HUES48 (cell line): ENCODE measurements around the gene ZSWIM3.
"Not testable (repeated sequence)": the region's sequence is repeated elsewhere in the genome, so short reads cannot be mapped to it uniquely, and the experiment has no call there.

Experiments
- H3K27ac ChIP-seq: one replicate; pipeline ENCODE4 v1.7.0; 2013; ENCODE audit warnings: low read depth, low read length, inconsistent platforms
- H3K27me3 ChIP-seq: 2 replicates; pipeline ENCODE4 v1.6.1; 2013; ENCODE audit warnings: mild to moderate bottlenecking, low read length; ENCODE audit not compliant: control insufficient read depth, insufficient read depth
- H3K36me3 ChIP-seq: 2 replicates; pipeline ENCODE4 v1.6.1; 2013; ENCODE audit warnings: low read length; ENCODE audit not compliant: control insufficient read depth, insufficient read depth
- H3K4me1 ChIP-seq: 2 replicates; pipeline ENCODE4 v1.6.1; 2013; ENCODE audit warnings: mild to moderate bottlenecking, low read length; ENCODE audit not compliant: control insufficient read depth, insufficient read depth
- H3K4me3 ChIP-seq: 2 replicates; pipeline ENCODE4 v1.5.1; 2013; ENCODE audit warnings: mild to moderate bottlenecking, low read depth, low read length
- H3K9ac ChIP-seq: 2 replicates; pipeline ENCODE4 v1.6.1; 2013; ENCODE audit warnings: mild to moderate bottlenecking, low read depth, low read length, moderate library complexity
- H3K9me3 ChIP-seq: 2 replicates; pipeline ENCODE4 v1.6.1; 2013; ENCODE audit warnings: low read length; ENCODE audit not compliant: control insufficient read depth, insufficient read depth

ZSWIM3 gene

DNA sequence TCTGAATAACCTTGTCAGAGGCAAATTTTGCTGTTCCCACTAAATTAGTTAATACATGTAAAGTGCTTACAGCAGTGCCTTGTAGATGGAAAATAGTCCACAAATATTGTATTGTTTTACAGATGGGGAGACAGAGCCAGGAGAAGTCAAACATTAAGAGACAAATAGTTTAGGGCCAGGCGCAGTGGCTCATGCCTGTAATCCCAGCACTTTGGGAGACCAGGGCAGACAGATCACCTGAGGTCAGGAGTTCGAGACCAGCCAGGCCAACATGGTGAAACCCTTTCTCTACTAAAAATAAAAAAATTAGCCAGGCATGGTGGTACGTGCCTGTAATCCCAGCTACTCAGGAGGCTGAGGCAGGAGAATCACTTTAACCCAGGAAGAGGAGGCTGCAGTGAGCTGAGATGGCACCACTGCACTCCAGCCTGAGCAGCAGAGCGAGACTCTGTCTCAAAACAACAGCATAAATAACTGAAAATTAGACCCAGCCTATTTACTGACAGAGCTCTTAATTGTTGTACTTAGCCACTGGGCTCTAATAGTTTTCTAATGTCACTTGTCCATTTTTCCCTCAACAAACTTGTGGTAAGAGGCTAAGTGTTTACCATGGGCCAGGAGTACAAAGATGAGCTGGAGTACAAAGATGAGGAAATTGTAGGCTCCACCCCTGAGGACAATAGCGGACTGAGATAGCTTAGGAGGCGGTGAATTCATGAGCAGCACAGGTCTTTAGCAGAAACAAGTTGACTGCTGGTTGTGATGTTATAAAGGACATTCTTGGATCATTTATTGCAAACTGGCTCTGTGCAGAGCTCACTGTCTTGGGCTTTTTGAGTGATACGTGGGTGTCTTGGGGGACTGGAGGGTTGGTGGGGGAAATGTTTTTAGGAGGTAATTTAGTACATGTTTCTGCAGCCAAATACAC, 6.4 kb downstream of the ZSWIM3 start:
- peaks cover 11% of the 10 kb centered on the region; the same call in 1 of the 2 replicates for H3K4me1 ChIP-seq
- no peak overlapping the region for H3K4me3 ChIP-seq
- no peaks in the 10 kb centered on the region for H3K27me3 ChIP-seq
- H3K36me3 ChIP-seq: no peaks in the 10 kb centered on the region
- no peaks in the 10 kb centered on the region for H3K9me3 ChIP-seq
- H3K27ac ChIP-seq: no peak overlapping the region
- H3K9ac ChIP-seq: no peak overlapping the region

DNA sequence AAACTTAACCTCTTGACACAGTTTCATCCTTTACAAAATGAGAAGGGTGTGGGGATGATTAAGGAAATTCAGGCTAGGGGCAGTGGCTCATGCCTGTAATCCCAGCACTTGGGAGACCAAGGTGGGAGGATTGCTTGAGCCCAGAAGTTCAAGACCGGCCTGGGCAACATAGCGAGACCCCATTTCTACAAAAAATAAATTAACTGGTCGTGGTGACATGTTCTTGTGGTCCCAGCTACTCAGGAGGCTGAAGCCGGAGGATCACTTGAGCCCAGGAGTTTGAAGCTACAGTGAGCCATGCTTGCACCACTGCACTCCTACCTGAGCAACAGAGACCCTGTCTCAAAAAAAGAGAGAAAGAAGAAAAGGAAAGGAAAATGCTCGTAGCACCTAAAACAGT, 9.0 kb downstream of the ZSWIM3 start:
- H3K9me3 ChIP-seq: no peaks in the 10 kb centered on the region
- H3K27me3 ChIP-seq: no peaks in the 10 kb centered on the region
- no peak overlapping the region for H3K9ac ChIP-seq
- H3K36me3 ChIP-seq: no peaks in the 10 kb centered on the region
- H3K4me3 ChIP-seq: no peak overlapping the region
- no peaks in the 10 kb centered on the region for H3K4me1 ChIP-seq
- H3K27ac ChIP-seq: no peak overlapping the region

DNA sequence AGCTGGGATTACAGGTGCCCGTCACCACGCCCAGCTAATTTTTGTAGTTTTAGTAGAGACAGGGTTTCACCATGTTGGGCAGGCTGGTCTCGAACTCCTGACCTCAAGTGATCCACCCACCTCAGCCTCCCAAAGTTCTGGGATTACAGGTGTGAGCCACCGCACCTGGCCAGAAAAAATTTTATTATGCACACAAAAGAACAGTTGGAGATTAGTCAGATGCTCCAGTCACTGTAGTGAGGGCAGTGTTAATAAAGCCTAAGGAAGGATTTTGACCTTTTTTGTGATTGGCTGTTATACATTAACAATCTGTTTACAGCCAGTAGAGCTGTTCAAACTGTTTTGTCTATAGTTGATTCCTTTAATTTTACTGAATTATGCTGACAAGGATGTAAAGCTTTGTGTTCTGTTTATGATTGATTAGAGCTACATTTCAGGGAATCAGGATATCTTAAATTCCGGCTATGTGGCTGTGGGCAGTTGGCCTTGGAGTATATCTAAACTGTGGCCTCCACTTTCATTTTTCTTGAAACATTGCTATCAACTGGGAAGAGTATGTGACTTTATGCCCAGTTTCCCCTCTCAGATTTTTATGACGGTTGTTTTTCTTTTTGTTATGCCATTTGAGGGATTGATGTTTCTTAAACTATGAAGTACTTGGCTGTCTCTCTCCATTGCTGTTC, 9.9 kb downstream of the ZSWIM3 start:
- H3K9me3 ChIP-seq: no peaks in the 10 kb centered on the region
- no peaks in the 10 kb centered on the region for H3K4me1 ChIP-seq
- no peaks in the 10 kb centered on the region for H3K36me3 ChIP-seq
- no peak overlapping the region for H3K4me3 ChIP-seq
- H3K9ac ChIP-seq: no peak overlapping the region
- H3K27ac ChIP-seq: no peak overlapping the region
- H3K27me3 ChIP-seq: no peaks in the 10 kb centered on the region

DNA sequence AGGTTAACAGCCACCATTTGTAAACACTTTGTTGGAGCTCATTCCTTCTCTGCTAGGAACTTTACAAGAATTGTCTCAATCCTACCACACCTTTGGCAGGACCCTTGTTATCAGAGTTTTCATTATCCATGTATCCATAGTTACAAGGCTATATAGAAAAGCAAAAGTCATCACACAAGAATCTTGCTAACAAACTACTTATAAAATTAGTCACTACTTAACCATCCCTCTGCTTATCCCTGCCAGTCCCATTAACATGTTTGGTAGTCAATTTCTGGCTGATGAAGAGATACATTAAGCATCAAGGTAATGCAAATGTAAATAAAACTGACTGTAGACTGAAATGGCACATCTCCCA, 10.4 kb downstream of the ZSWIM3 start:
- Histone ChIP-seq H3K27ac (no peak overlapping the region), H3K9me3 (no peaks in the 10 kb centered on the region), H3K4me3 (no peak overlapping the region), H3K9ac (no peak overlapping the region), H3K36me3 (no peaks in the 10 kb centered on the region), H3K27me3 (no peaks in the 10 kb centered on the region), H3K4me1 (no peaks in the 10 kb centered on the region)

DNA sequence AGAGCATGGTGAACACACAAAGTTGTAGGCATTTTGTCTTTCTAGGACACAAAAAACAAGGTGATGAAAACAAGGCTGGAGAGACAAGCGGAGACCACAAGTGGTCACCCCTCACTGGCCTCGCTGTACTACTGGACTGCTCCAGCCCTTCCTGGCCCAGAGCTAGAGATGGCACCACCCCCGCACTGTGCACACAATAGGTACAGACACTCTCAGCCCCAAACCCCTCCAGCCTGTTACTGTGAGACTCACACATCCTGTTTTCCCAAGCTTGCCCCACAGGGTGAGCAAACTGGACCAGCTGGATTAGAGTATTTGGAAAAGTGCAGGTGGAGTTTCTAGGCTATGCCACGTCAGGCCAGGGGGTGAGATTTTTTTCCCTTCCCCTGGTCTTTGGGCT, 15.2 kb downstream of the ZSWIM3 start:
- no peak overlapping the region for H3K27ac ChIP-seq
- no peaks in the 10 kb centered on the region for H3K27me3 ChIP-seq
- no peaks in the 10 kb centered on the region for H3K4me1 ChIP-seq
- peaks cover 11% of the 10 kb centered on the region for H3K36me3 ChIP-seq
- H3K9ac ChIP-seq: no peak overlapping the region
- H3K9me3 ChIP-seq: no peaks in the 10 kb centered on the region
- H3K4me3 ChIP-seq: no peak overlapping the region

DNA sequence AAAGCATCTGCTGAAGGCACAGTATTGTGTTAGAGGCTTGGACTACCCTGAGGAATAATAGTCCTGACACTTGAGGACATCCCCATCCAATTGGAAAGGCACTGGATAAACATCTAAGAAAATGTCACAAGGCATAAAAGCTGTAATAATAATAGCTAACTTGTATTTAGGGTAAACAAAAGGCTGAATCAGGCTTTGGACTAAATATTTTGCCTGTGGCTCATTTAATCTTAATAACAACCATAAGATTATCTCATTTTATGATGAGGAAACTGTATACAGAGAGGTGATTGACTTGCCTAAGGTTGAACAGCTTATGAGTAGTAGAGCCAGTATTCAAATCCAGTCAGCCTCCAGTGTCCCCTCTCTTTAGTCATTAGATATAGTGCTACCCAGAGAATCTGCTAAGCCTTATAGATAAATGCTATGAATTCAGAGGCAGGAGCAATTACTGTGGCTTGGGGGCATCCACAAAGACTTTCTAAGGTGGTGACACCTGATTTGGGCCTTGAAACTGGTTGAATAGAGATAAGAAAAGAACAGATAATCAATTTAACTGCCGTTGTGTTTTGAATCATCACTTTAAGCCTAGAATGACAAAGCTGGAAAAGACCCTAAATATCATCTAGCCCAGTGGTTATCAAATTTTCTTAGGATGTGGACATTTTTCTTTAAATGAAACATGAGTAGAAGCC, 16.1 kb downstream of the ZSWIM3 start:
- H3K4me1 ChIP-seq: no peaks in the 10 kb centered on the region
- H3K27ac ChIP-seq: no peak overlapping the region
- peaks cover 19% of the 10 kb centered on the region for H3K36me3 ChIP-seq
- no peak overlapping the region for H3K9ac ChIP-seq
- H3K9me3 ChIP-seq: no peaks in the 10 kb centered on the region
- H3K27me3 ChIP-seq: no peaks in the 10 kb centered on the region
- H3K4me3 ChIP-seq: no peak overlapping the region

DNA sequence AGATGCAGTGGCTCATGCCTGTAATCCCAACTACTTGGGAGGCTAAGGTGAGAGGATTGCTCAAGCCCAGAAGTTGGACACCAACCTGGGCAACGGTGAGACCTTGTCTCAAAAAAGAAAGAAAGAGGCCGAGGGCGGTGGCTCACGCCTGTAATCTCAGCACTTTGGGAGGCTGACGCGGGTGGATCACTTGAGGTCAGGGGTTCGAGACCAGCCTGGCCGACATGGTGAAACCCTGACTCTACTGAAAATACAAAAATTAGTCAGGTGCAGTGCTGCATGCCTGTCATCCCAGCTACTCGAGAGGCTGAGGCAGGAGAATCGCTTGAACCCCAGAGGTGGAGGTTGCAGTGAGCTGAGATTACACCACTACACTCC, 16.7 kb downstream of the ZSWIM3 start:
- peaks cover 19% of the 10 kb centered on the region for H3K36me3 ChIP-seq
- not testable (repeated sequence) for H3K9ac ChIP-seq, H3K27ac ChIP-seq, H3K27me3 ChIP-seq, H3K4me3 ChIP-seq, H3K9me3 ChIP-seq, H3K4me1 ChIP-seq

DNA sequence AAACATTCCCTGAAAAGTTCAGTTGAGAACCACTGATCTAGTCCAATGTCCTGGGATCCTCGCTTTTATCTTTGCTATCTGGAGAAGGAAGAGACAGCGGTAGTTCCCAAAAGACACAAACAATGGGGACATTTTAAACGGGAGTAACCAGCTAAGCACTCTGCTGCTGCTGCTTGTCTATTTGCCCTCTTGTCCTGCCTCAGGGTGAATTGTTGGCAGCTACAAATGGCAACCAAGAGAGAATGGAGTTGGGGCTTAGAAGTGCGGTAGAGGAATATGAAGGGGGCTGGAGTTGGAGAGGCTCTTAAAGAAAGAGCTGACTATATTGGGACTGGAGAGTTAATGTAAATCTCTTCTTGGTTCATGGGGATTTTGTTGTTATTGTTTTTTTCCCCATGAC, 17.2 kb downstream of the ZSWIM3 start:
- peaks cover 19% of the 10 kb centered on the region for H3K36me3 ChIP-seq

DNA sequence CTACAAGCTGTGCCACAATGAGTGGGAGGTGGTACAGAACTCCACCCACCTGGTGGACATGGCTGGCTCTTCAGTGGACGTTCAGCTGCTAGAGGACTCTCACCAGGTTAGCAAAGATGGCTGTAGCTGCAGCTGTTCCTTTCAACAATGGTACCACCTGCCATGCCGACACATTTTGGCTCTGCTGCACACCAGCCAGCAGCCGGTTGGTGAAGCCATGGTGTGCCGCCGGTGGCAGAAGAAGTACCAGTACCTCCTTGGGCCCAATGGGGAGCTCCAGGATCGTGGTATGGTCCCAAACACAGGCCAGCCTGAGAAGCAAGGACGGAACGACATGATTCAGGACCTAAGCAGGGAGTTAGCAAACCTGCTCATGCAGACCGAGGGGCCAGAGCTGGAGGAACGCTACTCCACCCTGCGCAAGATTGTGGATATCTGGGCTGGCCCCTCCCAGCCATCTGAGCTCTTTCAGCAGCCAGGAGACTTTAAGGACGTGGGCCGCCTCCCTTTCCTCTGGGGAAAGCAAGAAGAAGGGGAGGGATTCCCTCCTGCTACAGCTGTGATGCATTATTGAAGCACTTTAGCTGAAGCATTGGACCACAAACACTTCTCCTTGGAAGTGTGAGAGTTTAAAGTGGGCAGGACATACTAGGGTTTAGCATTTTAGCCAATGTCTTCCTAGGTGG, 20.8 kb downstream of the ZSWIM3 start:
- Histone ChIP-seq H3K27me3 (no peaks in the 10 kb centered on the region), H3K9me3 (no peaks in the 10 kb centered on the region), H3K27ac (no peak overlapping the region), H3K4me3 (no peak overlapping the region), H3K36me3 (peaks cover 30% of the 10 kb centered on the region), H3K9ac (no peak overlapping the region), H3K4me1 (no peaks in the 10 kb centered on the region)

More for the DNA sequence above, 17.2 kb downstream of the ZSWIM3 start:
- no peaks in the 10 kb centered on the region for H3K9me3 ChIP-seq
- H3K4me1 ChIP-seq: no peaks in the 10 kb centered on the region
- no peak overlapping the region for H3K9ac ChIP-seq
- no peak overlapping the region for H3K4me3 ChIP-seq
- H3K27me3 ChIP-seq: no peaks in the 10 kb centered on the region
- no peak overlapping the region for H3K27ac ChIP-seq

DNA sequence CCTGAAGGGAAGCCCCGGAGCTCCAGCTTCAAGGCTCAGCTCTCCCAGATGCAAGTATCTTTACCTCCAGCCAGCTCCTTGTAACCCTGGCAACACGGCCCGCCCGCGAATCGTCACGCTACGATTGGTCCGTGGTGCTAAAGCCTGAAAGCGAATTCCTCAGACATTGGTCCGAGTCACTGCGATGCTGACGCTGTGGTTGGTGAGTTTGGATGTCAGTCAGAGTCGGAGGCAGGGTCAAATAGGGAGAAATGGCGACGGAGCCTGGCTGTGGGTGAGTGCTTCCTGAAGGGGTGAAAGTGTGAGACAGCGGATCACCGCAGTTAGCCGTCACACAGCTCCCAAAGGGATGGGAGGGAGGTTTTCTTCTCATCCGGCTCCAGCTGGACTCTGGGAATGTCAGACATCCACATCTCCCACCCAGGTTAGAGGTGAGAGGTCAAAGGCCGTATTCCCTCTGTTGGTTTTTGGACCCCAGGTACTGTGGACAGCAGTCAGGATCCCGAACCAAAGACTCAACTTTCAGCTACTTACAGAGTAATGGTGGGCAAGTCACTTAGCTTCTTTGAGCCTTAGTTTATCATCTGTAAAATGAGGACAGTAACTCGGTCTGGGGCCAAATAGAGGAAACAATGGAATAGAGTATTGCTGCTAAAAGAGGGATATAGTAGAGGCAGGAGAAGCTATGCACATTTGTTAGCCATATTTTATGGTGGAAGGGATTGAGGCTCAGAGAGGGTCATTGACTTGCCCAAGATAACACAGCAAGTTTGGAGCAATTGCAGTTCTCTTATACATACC, 23.8 kb downstream of the ZSWIM3 start, which contains the start of gene ZSWIM1:
ZSWIM1 (plus strand) TSS at position 240 of the 801 bp plus-strand sequence. CDS start 1,366 bp downstream, outside the sequence.
- Histone ChIP-seq H3K36me3 (peaks cover 44% of the 10 kb centered on the region), H3K9me3 (no peaks in the 10 kb centered on the region), H3K4me1 (no peaks in the 10 kb centered on the region), H3K27ac (peak within 1 kb of the TSS; percentile 85), H3K27me3 (no peaks in the 10 kb centered on the region), H3K4me3 (peak within 1 kb of the TSS; percentile 88), H3K9ac (peak within 1 kb of the TSS; percentile 66)
